ENCODE results near the gene PTPRB.
"Not testable (repeated sequence)": the region's sequence is repeated elsewhere in the genome, so short reads cannot be mapped to it uniquely, and the experiment has no call there.

Gene PTPRB

DNA sequence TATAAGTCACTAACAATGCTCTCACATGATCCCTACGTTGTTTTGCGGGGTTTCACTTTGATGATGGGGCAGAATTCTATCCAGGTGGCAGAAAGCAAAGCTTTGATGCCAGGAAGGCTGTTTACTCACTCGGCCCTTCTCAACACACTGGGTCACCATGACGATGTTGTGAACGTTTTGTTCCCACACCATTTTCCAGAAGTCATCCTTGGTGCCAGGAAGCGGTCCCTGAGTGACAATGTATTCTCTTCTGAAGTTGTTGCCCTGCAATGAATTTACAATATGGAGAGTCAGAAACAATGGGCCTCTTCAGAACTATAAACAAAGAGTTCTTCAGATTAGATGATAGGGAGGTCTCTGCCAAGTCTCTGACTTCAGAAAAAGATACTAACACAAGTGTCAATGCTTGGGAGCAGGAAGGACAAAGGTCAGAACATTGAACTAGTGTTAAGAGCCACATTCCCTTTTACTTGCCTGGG is 101.3 kb downstream of the PTPRB start:
- no peak for DNase-seq

DNA sequence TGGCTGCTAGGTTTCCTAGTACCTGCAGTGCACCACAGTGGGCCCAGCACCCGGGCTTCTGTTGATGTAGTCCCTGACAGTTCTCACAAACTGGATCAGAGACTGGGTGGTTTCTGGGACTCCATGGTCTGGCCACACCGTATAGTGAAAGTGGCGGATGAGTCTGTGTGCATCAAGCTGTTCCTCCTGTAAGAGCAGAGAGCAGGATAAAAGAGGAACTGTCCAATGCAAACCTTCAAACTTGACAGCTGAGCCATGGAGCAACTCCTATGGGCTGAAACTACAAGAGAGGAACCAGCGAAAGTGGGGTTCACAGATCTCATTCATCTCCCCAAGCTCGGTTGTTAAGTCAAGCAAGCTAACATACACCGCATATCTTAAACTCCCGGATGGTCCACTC is 102.8 kb downstream of the PTPRB start:
- no peak for DNase-seq

DNA sequence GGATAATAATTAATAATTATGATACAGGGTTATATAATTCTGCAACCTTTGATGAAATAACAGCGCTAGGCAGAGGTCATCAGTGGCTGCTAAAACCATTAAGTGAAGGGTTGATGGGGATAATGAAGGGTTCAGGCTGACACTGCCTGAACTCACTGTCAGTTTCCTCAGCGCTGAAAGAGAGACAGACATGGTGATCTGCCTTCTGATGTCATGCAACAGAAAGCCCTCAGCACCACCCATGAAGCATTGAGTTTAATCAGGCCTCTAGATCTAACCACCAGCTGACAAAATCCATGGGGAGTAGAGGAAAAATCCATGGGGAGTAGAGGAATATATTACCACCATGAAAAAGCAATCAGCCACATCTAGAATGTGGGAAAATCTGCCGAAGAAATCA is 107.6 kb downstream of the PTPRB start:
- no peak for DNase-seq

DNA sequence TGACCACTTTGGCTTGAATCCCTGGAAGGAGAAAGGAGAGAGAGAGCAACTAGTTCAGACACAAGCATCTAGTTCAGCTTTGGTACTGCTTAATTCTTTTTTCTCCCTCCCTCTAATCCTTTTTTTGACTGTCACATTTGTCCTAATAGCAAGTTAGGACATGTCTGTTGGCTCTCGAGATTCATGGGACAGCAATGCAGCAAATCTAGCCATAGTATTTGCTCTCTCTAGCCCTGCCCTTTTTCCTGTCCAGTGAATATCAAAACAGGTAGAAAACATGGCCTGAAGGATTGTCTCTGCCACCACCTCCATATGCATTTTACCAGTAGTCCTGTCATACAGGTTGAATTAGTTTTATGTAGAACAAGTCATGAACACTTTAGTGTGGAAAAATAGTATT is 116.4 kb downstream of the PTPRB start:
- DNase-seq = no peak

DNA sequence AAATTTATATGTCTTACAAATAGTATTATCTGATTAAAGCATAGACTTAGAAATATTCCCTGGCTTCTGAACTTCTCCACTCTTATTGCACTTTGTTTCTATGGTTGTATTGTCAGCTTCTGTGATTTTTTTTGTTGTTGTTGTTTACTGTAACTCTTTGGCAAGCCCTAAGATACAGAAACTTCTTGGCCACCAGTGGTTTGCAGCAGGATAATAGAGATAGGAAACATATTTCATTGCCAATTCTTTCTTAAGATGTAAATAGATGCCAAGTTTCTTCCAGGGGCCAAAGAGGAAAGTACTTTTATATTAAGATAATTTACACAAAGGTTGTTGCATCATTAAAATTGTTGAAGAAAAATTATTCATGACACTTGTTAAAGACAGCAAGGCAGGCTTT is 123.8 kb downstream of the PTPRB start:
- DNase-seq = no peak

DNA sequence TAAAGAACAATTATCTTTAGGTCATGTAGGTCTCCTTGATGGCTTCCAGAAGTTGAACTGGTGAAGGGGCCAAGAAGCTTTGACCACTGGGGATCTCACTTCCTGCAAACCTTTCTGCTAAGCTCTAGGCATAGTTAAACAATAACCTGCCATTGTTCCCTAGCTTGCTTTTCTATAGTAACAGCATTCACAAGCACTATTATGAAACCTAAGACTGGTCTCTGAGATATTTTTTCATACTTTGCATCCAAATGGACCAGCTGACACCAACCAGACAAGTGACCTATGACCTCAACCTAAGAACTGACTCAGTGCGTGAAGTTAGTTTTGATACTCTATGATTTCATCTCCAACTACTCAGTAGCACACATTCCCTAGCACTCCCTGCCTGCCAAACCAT is 129.1 kb downstream of the PTPRB start:
- no peak for DNase-seq

DNA sequence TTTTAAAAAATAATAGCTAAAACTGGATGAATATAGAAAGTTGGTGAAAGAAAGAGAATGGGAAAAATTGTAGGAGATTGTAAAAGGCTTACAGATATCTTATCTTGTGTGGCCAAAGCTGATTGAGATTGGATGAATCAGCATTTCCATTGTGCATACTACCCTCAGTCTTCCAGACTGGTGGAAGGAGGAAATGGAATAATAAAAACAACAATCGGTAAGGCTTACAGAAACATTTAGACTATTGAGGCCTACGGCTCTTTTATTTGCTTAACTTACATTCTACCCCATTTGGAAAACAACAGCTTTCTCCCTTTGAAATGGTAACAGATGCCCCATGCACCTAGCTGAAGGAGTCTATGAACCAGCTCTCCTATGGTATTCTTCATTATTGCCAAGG is 129.8 kb downstream of the PTPRB start:
- DNase-seq = no peak

DNA sequence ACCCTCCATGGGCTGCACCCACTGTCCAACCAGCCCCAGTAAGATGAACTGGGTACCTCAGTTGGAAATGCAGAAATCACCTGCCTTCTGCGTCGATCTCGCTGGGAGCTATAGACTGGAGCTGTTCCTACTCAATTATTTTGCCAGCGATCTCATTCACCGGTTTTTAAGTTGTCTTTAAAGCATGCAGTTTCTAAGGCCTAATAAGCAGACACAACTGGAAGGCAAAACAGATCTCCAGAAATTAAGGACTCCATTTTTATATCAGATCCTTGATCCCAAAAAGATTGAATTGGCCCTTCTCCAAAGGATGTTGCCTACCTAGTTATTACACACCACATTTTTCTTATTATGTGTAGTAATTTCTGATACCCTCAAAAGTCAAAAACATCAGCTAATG is 139.7 kb downstream of the PTPRB start:
- DNase-seq = no peak

DNA sequence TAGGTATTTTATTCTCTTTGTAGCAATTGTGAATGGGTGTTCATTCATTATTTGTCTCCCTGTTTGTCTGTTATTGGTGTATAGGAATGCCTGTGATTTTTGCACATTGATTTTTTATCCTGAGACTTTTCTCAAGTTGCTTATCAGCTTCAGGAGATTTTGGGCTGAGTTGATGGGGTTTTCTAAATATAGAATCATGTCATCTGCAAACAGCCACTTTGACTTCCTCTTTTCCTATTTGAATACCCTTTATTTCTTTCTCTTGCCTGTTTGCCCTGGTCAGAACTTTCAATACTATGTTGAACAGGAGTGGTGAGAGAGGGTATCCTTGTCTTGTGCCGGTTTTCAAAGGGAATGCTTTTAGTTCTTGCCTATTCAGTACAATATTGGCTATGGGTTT is 144.3 kb downstream of the PTPRB start:
- DNase-seq = not testable (repeated sequence)

DNA sequence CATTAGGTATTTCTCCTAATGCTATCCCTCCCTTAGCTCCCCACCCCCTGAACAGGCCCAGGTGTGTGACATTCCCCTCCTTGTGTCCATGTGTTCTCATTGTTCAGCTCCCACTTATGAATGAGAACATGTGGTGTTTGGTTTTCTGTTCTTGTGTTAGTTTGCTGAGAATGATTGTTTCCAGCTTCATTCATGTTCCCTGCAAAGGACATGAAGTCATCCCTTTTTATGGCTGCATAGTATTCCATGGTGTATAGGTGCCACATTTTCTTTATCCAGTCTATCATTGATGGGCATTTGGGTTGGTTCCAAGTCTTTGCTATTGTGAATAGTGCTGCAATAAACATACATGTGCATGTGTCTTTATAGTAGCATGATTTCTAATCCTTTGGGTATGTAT is 146.3 kb downstream of the PTPRB start:
- not testable (repeated sequence) for DNase-seq

DNA sequence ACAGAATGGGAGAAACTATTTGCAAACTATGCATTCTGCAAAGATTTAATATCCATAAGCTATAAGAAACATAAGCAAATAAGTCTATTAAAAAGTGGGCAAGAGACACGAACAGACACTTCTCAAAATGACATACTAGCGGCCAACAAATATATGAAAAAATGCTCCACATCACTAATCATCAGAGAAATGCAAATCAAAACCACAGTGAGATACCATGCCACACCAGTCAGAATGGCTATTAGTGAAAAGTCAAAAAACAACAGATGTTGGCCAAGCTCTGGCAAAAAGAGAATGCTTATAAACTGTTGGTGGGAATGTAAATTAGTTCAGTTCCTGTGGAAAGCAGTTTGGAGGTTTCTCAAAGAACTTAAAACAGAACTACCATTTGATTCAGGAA is 149.8 kb downstream of the PTPRB start:
- no peak for DNase-seq

DNA sequence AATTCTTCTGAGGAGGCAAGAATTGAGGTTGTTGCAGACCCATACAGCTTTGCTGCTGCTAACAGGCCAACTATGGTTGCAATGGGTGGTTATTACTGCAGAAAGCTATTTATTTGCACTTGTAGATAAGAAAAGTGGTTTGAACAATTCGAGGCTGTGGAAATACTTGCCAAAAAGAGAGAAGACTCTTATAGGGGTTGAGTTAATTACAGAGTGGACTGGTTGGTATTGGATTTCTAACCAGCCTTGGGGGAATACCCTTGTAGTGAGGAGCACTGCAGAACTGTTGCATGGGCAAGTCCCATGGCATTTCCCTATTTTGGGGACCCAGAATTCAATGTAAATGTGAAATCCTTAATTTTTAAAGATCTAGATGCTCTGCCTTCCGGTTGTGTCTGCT is 150.6 kb downstream of the PTPRB start:
- DNase-seq = no peak

DNA sequence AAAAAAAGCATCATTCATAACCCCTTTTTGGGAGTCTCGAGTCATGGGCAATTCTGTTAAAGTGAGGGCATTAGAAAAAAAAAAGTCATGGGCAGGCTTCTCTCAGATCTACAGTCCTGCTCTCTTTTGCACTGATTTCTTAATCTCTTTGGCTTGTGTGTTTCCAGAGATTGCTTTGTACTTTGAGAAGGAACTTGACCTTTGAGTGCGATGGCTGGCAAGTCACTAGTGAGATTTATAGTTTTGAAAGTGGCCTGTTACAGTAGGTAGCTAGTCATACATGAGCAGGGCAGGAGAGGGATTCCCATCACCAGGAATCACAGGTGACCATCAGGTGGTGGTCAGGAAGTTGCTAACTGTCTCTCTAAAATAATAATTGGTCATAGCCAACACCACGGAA is 151.5 kb downstream of the PTPRB start:
- DNase-seq = no peak

DNA sequence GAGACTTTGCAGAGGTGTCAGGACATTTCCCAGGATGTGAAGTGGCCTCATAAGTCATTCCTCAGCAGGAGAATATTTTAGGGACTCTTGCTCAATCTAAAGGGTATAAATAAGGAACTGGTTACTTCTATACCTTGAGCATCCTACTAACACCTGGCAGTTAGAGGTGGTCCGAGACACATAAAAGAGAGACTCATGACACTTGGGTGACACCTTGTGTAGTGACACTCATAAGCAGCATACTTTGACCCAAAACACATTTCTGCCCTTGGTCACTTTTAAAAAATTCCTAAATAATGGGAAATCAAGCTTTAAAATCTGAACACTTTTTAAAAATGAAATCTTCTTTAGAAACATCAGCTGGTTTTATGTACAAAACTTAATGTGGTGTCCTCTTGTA is 152.8 kb downstream of the PTPRB start:
- no peak for DNase-seq

DNA sequence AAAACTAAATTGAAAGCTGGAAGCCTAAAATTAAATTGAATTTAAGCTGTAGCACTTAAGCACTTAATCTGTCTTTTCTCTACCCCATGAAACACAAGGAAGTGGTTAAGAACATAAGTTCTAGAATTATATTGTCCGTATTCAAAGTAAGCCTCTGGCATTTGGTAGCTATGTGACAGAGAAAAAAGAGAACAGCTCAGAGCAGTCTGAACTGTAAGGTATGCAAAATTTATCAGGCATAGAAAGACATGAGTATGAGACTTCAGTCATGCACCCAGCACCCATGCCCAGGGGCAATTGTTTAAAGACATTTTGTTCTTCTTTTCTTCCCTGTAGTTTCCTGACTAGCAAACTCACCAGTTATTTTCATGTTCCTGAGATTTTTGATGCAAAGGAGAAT is 154.5 kb downstream of the PTPRB start:
- DNase-seq = no peak

DNA sequence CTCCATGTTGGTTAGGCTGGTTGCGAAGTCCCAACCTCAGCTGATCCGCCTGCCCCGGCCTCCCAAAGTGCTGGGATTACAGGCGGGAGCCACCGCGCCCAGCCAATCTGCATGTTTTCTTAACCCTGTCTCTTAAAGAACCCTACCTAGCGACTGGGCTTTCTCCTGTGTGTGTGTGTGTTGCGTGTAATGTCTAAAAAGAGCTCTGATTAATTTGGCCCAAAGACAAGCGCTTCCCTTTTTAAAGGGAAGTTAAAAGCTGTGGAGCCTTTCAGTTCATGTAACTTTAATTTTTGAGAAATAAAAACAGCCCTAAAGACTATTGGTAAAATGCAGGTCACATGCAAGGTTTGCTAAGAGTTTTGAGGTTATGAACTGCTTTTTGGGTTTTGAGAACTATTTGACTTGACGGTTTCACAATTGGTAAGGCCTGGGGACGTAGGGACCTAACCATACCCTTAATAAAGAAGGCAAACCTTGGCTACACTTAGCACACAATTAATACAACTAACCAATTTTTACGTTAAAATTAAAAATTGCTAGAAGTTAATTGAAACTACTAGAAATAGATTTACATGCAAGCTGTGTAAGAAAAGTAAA is 167.9 kb downstream of the PTPRB start:
- DNase-seq = no peak

DNA sequence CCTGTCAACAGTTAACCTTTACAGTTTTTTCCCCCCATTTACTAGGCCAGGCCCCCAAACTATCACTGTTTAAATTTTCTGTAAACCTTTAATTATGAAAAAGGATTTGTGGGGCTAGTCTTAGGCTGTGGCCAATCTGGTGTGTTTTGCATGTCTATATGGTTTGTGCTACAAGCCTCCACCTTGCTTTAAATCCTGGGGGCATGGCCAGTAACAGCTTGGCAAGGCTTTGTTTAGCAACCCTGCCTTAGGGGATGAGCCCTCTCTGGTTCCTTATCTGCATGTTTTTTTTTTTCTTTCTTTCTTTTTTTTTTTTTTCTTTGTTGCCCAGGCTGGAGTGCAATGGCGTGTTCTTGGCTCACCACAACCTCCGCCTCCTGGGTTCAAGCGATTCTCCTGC is 168.5 kb downstream of the PTPRB start:
- DNase-seq = no peak

DNA sequence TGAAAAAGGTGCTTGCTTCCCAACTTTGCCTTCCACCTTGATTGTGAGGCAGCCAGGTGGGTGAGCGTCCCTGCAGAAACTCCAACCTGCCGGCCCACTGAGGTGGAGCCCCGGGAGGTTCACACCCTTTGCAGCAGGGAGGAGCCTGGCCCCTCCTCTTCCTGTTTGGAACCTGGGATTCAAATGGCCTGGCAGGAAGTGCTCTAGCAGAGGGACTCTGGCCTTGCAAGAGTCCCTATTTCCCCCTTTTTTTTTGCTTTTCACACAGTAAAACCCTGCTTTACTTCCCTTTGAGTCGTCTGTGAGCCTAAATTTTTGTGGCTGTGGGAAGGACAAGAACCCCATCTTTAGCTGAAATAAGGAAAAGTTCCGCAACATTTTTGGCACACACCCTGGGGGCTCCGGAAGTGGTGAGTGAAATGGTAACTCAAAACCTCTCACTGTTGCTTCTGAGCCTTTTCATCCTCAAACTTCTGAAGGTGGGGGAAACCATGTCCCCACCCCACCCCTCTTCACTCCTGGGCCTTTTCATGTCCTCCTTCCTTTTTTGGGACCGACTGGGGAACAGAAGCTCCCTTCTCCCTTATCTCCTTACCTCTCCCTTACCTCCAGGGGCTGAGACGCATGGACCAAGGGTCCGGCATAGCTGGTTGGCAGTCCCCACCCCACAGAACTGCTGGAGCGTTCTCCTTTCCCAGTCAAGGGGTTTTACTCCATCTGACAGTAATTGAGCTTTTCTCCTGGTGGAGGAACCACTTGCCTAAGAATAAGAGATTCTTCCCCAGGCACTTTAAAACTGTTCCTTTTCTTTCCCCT is 169.1 kb downstream of the PTPRB start:
- DNase-seq = no peak

DNA sequence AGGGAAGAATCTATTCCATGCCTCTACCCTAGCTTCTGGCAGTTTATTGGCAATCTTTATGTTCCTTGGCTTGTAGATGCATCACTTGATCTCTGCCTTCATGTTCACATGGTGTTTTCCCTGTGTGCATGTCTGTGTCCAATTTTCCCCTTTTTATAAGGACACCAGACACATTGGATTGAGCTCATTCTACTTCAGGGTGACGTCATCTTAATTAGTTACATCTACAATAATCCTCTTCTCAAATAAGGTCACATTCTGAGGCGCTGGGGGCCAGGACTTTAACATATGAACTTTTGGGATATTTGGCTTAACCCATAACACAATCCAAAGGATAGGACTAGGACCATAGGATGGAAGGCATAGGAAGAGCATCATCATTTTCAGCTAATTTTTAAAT is 169.8 kb downstream of the PTPRB start:
- no peak for DNase-seq

DNA sequence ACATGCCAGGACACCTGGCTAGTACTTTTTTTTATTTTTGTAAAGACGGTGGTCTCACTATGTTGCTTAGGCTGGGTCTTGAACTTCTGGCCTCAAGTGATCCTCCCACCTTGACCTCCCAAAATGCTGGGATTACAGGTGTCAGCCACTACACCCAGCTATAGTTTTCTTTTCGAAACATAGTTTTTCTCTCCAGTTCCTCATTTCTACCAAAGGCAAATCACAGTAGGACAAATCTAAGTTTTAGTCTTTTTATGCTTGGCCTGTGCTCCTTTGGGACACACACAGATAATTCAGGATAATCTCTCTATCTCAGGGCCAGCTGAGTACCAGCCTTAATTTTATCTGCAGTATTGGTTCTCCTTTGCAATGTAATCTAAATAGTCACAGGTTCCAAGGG is 170.5 kb downstream of the PTPRB start:
- DNase-seq = no peak

All from cortex of kidney (tissue), 1 donor.